ENCODE results near the gene SLC25A13.

The SLC25A13 gene

GRCh38 chr7:96114190-96114589 is 207.7 kb downstream of the SLC25A13 start:
- Histone ChIP-seq H3K27me3 (ENCODE audit: control insufficient read depth in 1 of 2, insufficient read depth in 2 of 2, low read length in 2 of 2) (no peaks in the 10 kb centered on the region), H3K9me3 (ENCODE audit: low read length) (no peaks in the 10 kb centered on the region), H3K36me3 (ENCODE audit: insufficient read depth, low read length) (no peaks in the 10 kb centered on the region), H3K4me3 (ENCODE audit: low read depth in 1 of 2, low read length in 2 of 2) (no peak overlapping the region), H3K27ac (ENCODE audit: low read depth, low read length) (no peak overlapping the region), H3K4me1 (ENCODE audit: insufficient read depth, low read length) (no peaks in the 10 kb centered on the region), H3K9ac (ENCODE audit: low read length) (no peak overlapping the region)

- Histone ChIP-seq H3K36me3 (ENCODE audit: insufficient read depth, low read length) (no peaks in the 10 kb centered on the region), H3K4me3 (ENCODE audit: low read depth in 1 of 2, low read length in 2 of 2) (no peak overlapping the region), H3K27me3 (ENCODE audit: control insufficient read depth in 1 of 2, insufficient read depth in 2 of 2, low read length in 2 of 2) (no peaks in the 10 kb centered on the region), H3K9ac (ENCODE audit: low read length) (no peak overlapping the region), H3K27ac (ENCODE audit: low read depth, low read length) (no peak overlapping the region), H3K4me1 (ENCODE audit: insufficient read depth, low read length) (no peaks in the 10 kb centered on the region), H3K9me3 (ENCODE audit: low read length) (no peaks in the 10 kb centered on the region)
Observed at GRCh38 chr7:96111405-96111804, 210.5 kb downstream of the SLC25A13 start.

- Histone ChIP-seq H3K9me3 (ENCODE audit: low read length) (no peaks in the 10 kb centered on the region), H3K4me1 (ENCODE audit: insufficient read depth, low read length) (no peaks in the 10 kb centered on the region), H3K9ac (ENCODE audit: low read length) (no peak overlapping the region), H3K4me3 (ENCODE audit: low read depth in 1 of 2, low read length in 2 of 2) (no peak overlapping the region), H3K36me3 (ENCODE audit: insufficient read depth, low read length) (no peaks in the 10 kb centered on the region), H3K27ac (ENCODE audit: low read depth, low read length) (no peak overlapping the region), H3K27me3 (ENCODE audit: control insufficient read depth in 1 of 2, insufficient read depth in 2 of 2, low read length in 2 of 2) (no peaks in the 10 kb centered on the region)
Observed at GRCh38 chr7:96104984-96105383, 216.9 kb downstream of the SLC25A13 start.

- no peak overlapping the region for H3K4me3 ChIP-seq (ENCODE audit: low read depth in 1 of 2, low read length in 2 of 2)
- H3K27me3 ChIP-seq (ENCODE audit: control insufficient read depth in 1 of 2, insufficient read depth in 2 of 2, low read length in 2 of 2) = no peaks in the 10 kb centered on the region
- H3K9ac ChIP-seq (ENCODE audit: low read length) = no peak overlapping the region
- H3K36me3 ChIP-seq (ENCODE audit: insufficient read depth, low read length) = no peaks in the 10 kb centered on the region
- no peaks in the 10 kb centered on the region for H3K9me3 ChIP-seq (ENCODE audit: low read length)
- no peak overlapping the region for H3K27ac ChIP-seq (ENCODE audit: low read depth, low read length)
- H3K4me1 ChIP-seq (ENCODE audit: insufficient read depth, low read length) = no peaks in the 10 kb centered on the region
Observed at GRCh38 chr7:96102096-96102811, 219.6 kb downstream of the SLC25A13 start.

- Histone ChIP-seq H3K9ac (ENCODE audit: low read length) (no peak overlapping the region), H3K27ac (ENCODE audit: low read depth, low read length) (no peak overlapping the region), H3K9me3 (ENCODE audit: low read length) (no peaks in the 10 kb centered on the region), H3K4me1 (ENCODE audit: insufficient read depth, low read length) (no peaks in the 10 kb centered on the region), H3K36me3 (ENCODE audit: insufficient read depth, low read length) (no peaks in the 10 kb centered on the region), H3K27me3 (ENCODE audit: control insufficient read depth in 1 of 2, insufficient read depth in 2 of 2, low read length in 2 of 2) (no peaks in the 10 kb centered on the region), H3K4me3 (ENCODE audit: low read depth in 1 of 2, low read length in 2 of 2) (no peak overlapping the region)
Observed at GRCh38 chr7:96100737-96101136, 221.2 kb downstream of the SLC25A13 start.

GRCh38 chr7:96097835-96098234 is 224.1 kb downstream of the SLC25A13 start:
- Histone ChIP-seq H3K4me1 (ENCODE audit: insufficient read depth, low read length) (no peaks in the 10 kb centered on the region), H3K9me3 (ENCODE audit: low read length) (no peaks in the 10 kb centered on the region), H3K27ac (ENCODE audit: low read depth, low read length) (no peak overlapping the region), H3K9ac (ENCODE audit: low read length) (no peak overlapping the region), H3K27me3 (ENCODE audit: control insufficient read depth in 1 of 2, insufficient read depth in 2 of 2, low read length in 2 of 2) (no peaks in the 10 kb centered on the region), H3K4me3 (ENCODE audit: low read depth in 1 of 2, low read length in 2 of 2) (no peak overlapping the region), H3K36me3 (ENCODE audit: insufficient read depth, low read length) (no peaks in the 10 kb centered on the region)

GRCh38 chr7:96093435-96093834 is 228.5 kb downstream of the SLC25A13 start:
- no peak overlapping the region for H3K4me3 ChIP-seq (ENCODE audit: low read depth in 1 of 2, low read length in 2 of 2)
- H3K9ac ChIP-seq (ENCODE audit: low read length) = no peak overlapping the region
- H3K36me3 ChIP-seq (ENCODE audit: insufficient read depth, low read length) = no peaks in the 10 kb centered on the region
- no peak overlapping the region for H3K27ac ChIP-seq (ENCODE audit: low read depth, low read length)
- H3K4me1 ChIP-seq (ENCODE audit: insufficient read depth, low read length) = no peaks in the 10 kb centered on the region
- no peaks in the 10 kb centered on the region for H3K9me3 ChIP-seq (ENCODE audit: low read length)
- no peaks in the 10 kb centered on the region for H3K27me3 ChIP-seq (ENCODE audit: control insufficient read depth in 1 of 2, insufficient read depth in 2 of 2, low read length in 2 of 2)

GRCh38 chr7:96090756-96091155 is 231.1 kb downstream of the SLC25A13 start:
- Histone ChIP-seq H3K36me3 (ENCODE audit: insufficient read depth, low read length) (no peaks in the 10 kb centered on the region), H3K9me3 (ENCODE audit: low read length) (no peaks in the 10 kb centered on the region), H3K4me3 (ENCODE audit: low read depth in 1 of 2, low read length in 2 of 2) (no peak overlapping the region), H3K4me1 (ENCODE audit: insufficient read depth, low read length) (no peaks in the 10 kb centered on the region), H3K9ac (ENCODE audit: low read length) (no peak overlapping the region), H3K27ac (ENCODE audit: low read depth, low read length) (no peak overlapping the region), H3K27me3 (ENCODE audit: control insufficient read depth in 1 of 2, insufficient read depth in 2 of 2, low read length in 2 of 2) (no peaks in the 10 kb centered on the region)

GRCh38 chr7:96089511-96089910 is 232.4 kb downstream of the SLC25A13 start:
- no peaks in the 10 kb centered on the region for H3K4me1 ChIP-seq (ENCODE audit: insufficient read depth, low read length)
- no peak overlapping the region for H3K27ac ChIP-seq (ENCODE audit: low read depth, low read length)
- no peaks in the 10 kb centered on the region for H3K27me3 ChIP-seq (ENCODE audit: control insufficient read depth in 1 of 2, insufficient read depth in 2 of 2, low read length in 2 of 2)
- no peak overlapping the region for H3K4me3 ChIP-seq (ENCODE audit: low read depth in 1 of 2, low read length in 2 of 2)
- no peaks in the 10 kb centered on the region for H3K36me3 ChIP-seq (ENCODE audit: insufficient read depth, low read length)
- H3K9ac ChIP-seq (ENCODE audit: low read length) = no peak overlapping the region
- no peaks in the 10 kb centered on the region for H3K9me3 ChIP-seq (ENCODE audit: low read length)

- Histone ChIP-seq H3K4me1 (ENCODE audit: insufficient read depth, low read length) (no peaks in the 10 kb centered on the region), H3K9me3 (ENCODE audit: low read length) (no peaks in the 10 kb centered on the region), H3K9ac (ENCODE audit: low read length) (no peak overlapping the region), H3K4me3 (ENCODE audit: low read depth in 1 of 2, low read length in 2 of 2) (no peak overlapping the region), H3K27ac (ENCODE audit: low read depth, low read length) (no peak overlapping the region), H3K36me3 (ENCODE audit: insufficient read depth, low read length) (no peaks in the 10 kb centered on the region), H3K27me3 (ENCODE audit: control insufficient read depth in 1 of 2, insufficient read depth in 2 of 2, low read length in 2 of 2) (no peaks in the 10 kb centered on the region)
Observed at GRCh38 chr7:96088579-96088978, 233.3 kb downstream of the SLC25A13 start.

GRCh38 chr7:96085953-96086352 is 235.9 kb downstream of the SLC25A13 start:
- Histone ChIP-seq H3K4me3 (ENCODE audit: low read depth in 1 of 2, low read length in 2 of 2) (no peak overlapping the region), H3K36me3 (ENCODE audit: insufficient read depth, low read length) (no peaks in the 10 kb centered on the region), H3K4me1 (ENCODE audit: insufficient read depth, low read length) (no peaks in the 10 kb centered on the region), H3K27ac (ENCODE audit: low read depth, low read length) (no peak overlapping the region), H3K9me3 (ENCODE audit: low read length) (no peaks in the 10 kb centered on the region), H3K27me3 (ENCODE audit: control insufficient read depth in 1 of 2, insufficient read depth in 2 of 2, low read length in 2 of 2) (no peaks in the 10 kb centered on the region), H3K9ac (ENCODE audit: low read length) (no peak overlapping the region)

GRCh38 chr7:96084881-96085553 is 236.9 kb downstream of the SLC25A13 start:
- no peak overlapping the region for H3K4me3 ChIP-seq (ENCODE audit: low read depth in 1 of 2, low read length in 2 of 2)
- no peak overlapping the region for H3K9ac ChIP-seq (ENCODE audit: low read length)
- H3K9me3 ChIP-seq (ENCODE audit: low read length) = no peaks in the 10 kb centered on the region
- H3K36me3 ChIP-seq (ENCODE audit: insufficient read depth, low read length) = no peaks in the 10 kb centered on the region
- H3K27ac ChIP-seq (ENCODE audit: low read depth, low read length) = no peak overlapping the region
- H3K4me1 ChIP-seq (ENCODE audit: insufficient read depth, low read length) = no peaks in the 10 kb centered on the region
- no peaks in the 10 kb centered on the region for H3K27me3 ChIP-seq (ENCODE audit: control insufficient read depth in 1 of 2, insufficient read depth in 2 of 2, low read length in 2 of 2)

Measured in muscle layer of colon (tissue), 2 donors.